HG03342 (cell line): ENCODE data around the gene AFF1.

Experiments used
- ATAC-seq: cut with Tn5 transposase; IDR thresholded peaks from one replicate; pipeline ENCODE4 v1.9.1; 2021; ENCODE audit warnings: mild to moderate bottlenecking, moderate library complexity; ENCODE audit not compliant: unreplicated experiment

The AFF1 gene

DNA sequence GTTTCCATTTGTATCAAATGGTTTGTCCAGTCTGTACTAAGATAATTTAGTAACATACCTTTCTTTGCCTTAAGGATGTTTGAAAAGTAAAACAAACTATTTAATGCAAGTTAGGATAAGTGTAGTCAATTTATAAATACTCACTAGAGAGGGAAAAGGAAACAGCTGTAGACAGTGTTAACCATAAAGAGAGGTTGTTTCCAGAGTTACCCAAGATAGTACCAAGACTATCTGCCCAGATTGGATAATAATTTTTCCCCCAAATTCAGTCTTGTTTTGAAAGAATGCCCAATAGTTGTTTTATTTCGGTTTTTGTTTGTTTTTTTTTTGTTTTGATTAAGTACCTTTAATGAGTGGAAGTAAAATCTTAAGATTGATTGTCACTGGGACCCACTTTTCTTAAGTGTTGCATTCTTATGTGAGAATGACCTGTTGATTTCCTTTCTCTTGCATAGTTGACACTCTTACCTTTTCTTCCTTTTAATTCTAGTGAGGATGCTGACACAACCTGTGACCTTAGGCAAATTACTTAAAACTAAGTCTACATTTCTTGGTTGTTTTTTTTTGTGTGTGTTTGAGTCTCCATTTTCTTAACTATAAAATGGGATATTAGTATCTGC is 12.8 kb downstream of the AFF1 start:
- ATAC-seq, result no peak

GRCh38 chr4:86948276-86948675 is 13.5 kb downstream of the AFF1 start:
- peak; percentile 53 for ATAC-seq

DNA sequence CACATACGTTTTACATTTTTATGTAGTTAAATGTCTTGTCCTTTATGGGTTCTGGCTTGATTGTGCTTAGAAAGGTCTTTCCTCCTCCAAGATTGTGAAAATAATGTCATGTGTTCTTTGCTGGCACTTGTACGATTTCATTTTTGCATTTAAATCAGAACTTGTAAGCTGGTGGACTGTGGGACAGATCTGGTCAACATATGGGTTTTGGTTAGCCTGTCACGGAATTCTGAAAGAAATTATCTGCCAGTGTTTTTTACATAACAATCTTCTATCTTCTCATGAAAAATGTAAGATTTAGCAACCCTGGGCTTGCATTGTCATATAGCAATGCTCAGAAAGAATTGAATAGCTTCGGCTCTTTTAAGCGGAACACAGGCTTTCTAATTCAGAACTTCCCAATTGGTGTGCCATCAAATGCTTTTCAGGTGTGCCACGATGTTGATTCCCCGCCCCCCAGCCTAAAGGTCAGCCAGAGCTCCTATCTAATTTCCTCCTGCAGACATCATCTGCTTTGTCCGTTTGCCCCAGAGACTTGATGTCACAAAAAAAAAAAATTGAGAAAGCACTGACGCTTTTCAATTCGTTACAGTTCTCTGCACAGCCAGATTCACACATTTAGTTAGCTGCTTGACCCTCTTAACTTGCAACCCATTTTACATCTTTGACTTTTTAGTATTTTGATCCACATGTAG is 16.2 kb downstream of the AFF1 start:
- ATAC-seq, result no peak

- ATAC-seq, result no peak
Observed at GRCh38 chr4:86955888-86956451, 21.2 kb downstream of the AFF1 start.

GRCh38 chr4:86957215-86957614 is 22.4 kb downstream of the AFF1 start:
- peak; percentile 44 for ATAC-seq

DNA sequence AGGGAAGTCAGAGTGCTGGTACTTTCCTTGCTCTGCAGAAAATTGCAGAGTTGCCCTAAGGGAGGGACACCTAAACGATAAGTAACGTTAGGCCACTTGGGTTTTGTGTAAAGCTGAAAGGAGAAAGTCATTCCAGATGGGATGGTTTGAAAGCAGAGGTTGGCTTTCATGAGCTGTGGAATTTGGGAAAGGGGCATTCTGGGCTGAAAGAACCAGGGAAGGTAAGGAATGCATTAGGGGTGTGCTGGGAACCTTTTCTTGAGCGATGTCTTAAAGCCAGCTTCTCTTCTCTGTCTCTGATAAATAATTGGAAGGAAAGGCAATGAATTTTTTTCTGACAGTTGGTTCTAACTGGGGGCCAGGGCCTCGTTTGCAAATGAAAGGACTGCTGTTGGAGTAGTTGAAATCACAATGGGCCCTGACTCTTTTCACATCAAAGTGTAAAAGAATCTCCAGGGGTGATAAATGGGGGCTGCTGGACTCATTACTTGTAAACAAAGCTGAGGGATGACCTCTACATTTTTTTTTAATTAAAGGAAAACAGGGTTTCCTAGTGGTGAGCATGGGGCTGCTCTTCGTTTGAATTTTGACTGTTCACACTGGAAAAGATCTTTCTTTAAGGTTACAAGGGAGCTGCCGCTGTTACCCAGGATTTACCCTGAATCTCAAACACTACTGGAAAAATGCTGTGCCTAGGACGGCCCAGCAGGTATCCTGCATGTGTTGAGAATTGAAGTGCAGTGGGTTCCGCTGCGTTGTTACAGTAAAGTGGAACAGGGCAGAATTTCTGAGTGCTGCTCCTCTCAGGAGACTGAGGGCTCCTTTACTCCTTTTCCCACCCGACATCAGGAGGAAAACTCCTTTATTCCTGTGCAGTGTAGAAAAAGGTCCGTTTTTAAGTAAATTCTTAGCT is 25.0 kb downstream of the AFF1 start:
- no peak for ATAC-seq

- no peak for ATAC-seq
Observed at GRCh38 chr4:86960557-86960961, 25.7 kb downstream of the AFF1 start.

- ATAC-seq, result peak; percentile 7
Observed at GRCh38 chr4:86961116-86961515, 26.3 kb downstream of the AFF1 start.

DNA sequence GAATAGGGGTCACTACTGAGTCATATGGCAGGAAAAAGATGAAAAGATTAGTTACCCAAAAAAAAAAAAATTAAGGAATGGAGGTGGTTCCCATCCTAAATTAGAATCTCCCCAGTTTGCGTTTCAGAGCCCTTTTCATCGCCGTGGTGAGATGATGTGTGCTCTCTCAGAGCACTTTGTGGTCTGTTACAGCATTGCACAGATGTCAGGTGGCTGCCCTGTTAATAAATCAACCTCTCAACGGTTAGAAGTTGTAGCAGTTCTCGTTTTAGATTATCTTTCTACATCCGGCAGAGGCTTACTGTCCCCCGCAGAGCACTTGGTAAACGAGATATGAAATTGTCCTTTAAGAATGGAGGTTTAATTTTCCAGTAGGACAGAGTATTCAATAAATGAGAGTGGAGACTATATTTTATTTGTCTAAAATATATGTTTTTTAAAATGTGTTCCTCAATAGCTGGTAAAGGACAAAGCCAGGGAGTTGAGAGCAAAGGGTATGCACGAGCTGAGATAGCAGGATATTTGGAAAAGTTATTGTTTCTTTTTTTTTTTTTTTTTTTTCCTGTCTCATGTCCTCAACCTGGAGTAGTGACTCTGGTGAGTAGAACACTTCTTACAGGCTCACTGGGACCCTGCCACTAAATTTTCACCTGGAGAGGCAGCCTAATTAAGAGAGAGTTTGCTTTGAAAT is 26.9 kb downstream of the AFF1 start:
- peak; percentile 85 for ATAC-seq

DNA sequence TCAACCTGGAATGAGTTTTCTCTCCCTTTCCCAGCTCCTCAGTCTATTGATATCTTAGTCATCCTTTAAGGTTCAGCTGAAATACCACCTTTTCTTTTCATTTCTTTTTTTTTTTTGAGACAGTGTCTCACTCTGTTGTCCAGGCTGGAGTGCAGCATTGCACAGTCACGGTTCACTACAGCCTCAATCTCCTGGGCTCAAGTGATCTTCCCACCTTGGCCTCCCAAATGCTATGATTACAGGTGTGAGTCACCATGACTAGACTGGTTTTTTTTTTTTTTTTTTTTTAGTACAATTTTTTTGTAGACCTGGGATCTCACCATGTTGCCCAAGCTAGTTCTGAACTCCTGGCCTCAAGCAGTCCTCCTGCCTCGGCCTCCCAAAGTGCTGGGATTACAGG is 28.9 kb downstream of the AFF1 start:
- no peak for ATAC-seq

DNA sequence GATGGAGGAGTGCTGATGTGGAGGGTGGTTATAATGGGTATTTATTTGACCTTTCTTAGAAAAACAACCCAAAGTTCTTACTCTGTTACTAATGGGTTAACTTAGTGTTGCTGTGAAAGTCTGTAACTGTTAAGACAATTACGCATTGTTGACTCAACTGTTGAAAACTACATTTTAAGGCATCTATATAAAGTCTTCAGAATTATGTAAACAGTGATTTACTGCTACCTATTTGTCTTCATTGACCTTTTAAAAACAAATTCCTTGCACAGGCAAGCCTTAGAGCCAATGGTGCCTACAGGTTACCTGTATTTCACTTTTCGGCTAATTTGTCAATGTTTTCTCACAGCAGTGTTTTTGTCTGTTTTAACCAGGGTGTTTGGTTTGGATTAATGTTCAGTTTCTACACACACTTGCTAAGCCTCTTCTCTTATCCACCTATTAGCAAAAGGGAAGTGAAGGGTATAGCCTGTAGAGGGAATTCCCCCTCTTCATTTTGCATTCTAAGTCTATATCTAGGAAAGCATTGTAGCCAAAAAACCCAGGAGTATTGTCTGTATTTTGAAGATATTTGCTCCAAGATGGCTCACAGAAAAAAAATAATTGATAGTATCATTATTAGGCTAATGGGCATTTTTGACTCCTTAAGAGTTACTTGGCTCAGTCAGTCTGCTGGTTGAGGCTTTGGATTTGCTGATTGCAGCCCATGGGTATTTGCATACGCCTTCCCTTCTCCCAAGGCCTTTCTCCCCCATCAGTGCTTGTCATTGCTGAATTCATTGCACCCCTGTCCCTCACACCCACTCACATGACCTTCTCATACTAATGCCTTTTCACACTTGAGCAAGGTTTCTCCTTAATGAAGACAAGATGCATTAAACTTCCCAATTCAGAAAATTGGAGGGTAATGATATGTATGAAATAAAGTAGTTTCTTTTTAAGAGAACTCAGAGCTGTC is 30.5 kb downstream of the AFF1 start:
- ATAC-seq, result peak; percentile 45

GRCh38 chr4:86967073-86967472 is 32.3 kb downstream of the AFF1 start:
- ATAC-seq, result no peak

DNA sequence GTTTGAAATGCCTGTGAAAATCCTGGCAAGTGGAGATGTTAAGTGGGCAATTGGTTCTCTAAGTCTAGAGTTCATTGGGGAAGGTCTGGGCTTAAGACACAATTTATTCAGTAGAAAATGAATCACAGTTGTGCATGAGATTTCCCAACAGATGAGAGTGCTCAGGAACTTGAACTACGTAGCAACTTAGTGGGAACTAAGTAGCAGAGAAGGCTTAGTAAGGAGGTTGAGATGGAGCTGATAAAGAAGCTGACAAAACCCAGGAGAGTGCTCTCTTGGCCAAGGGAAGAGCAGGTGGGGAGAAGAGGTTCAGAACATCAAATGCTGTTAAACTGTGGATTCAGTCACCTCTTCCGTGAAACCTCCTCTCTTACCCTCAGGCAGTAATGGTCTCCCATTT is 33.0 kb downstream of the AFF1 start:
- no peak for ATAC-seq

DNA sequence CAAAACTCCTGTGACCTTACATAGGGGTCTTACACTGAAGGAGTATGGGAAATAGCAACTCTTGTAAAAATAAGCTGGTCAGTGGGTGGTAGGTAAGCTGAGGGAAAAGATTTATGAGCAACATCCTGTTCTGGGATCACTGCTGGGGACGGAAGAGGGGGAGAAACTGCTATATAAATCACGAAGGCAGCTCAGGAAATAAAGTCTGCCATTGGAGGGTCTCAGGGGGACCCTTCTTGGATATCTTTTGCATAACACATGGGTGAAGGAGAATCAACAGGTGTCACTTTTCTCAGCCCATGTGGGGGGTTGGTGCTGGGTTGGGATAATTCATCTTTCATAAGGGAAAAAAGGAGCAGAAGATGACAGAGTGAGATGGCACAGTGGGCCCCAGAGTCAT is 33.7 kb downstream of the AFF1 start:
- no peak for ATAC-seq

GRCh38 chr4:86970447-86971354 is 35.9 kb downstream of the AFF1 start:
- ATAC-seq, result no peak

- no peak for ATAC-seq
Observed at GRCh38 chr4:86971355-86971683, 36.5 kb downstream of the AFF1 start.

GRCh38 chr4:86972997-86973396 is 38.2 kb downstream of the AFF1 start:
- ATAC-seq, result no peak

DNA sequence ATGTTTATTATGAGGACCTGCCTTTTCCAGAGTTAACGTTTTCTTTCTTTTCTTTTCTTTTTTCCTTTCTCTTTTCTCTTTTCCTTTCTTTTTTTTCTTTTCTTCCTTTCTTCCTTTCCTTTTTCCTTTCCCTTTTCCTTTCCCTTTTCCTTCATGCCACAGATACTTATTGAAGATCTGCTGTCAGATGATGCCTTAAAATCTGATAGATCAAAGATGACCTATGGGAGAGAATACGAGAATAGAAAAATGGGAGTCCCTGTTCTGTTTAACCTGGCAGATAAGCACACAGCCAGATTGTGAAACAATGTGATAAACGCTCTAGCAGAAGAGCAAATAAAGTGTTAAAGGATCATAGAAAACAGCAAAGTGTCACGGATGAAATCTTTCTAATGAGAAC is 38.9 kb downstream of the AFF1 start:
- no peak for ATAC-seq

DNA sequence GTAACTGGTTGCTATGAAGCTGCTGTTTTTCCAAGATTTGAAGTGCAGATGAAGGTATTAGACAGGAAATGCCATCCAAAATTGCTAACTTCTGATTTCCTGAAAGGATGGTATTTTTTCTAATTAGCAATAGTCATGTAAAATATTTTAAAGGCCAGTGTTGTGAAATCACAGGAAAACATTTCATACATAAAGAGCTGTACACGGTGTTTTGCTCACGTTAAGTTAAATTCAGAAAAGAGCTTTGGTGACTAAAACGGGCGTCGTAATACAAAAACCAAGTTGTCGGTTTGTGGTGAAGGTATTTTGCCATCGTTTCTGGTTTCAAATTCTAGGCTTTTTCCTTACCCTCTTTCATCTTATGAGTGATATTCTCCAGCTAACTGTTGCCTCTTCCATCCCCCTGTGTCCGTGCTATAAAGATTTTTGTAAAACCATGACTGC is 39.8 kb downstream of the AFF1 start:
- ATAC-seq, result no peak
